Stimulated activated CD4-positive, alpha-beta T cell treated with anti-CD3 and anti-CD28 coated beads, Interleukin-15, amount 100 ng/mL, for 1 hour (primary cell): ENCODE data around the gene PCDHA1.
"Not testable (repeated sequence)": the region's sequence is repeated elsewhere in the genome, so short reads cannot be mapped to it uniquely, and the experiment has no call there.

ENCODE experiments used
- DNase-seq, 2 donors: peaks; one replicate each; pipeline ENCODE4 v3.0.0-alpha.2; 2020; ENCODE audit warnings: low read depth in 1 of 2, low spot score in 1 of 2

Gene PCDHA1

GRCh38 chr5:140849831-140850634 lies 64.1 kb downstream of the PCDHA1 start:
- not testable (repeated sequence) for DNase-seq

- no peak for DNase-seq
Measured at GRCh38 chr5:140855772-140856674, 70.1 kb downstream of the PCDHA1 start, which contains the start of gene PCDHA10. TSS of gene PCDHA10 (plus strand) at chr5:140855897. CDS start at chr5:140856049, 152 bp downstream.

- DNase-seq, result no peak
Measured at GRCh38 chr5:140857177-140857986, 71.4 kb downstream of the PCDHA1 start.

GRCh38 chr5:140857987-140858240 lies 72.0 kb downstream of the PCDHA1 start:
- DNase-seq, result no peak

- DNase-seq, result no peak
Measured at GRCh38 chr5:140862441-140863295, 76.7 kb downstream of the PCDHA1 start.

GRCh38 chr5:140868721-140869554 lies 83.0 kb downstream of the PCDHA1 start, which contains the start of gene PCDHA11:
TSS of gene PCDHA11 (plus strand) at chr5:140868957. CDS start at chr5:140869104, 147 bp downstream.
- no peak for DNase-seq

- DNase-seq, result no peak
Measured at GRCh38 chr5:140869555-140869886, 83.6 kb downstream of the PCDHA1 start.

GRCh38 chr5:140870221-140871201 lies 84.6 kb downstream of the PCDHA1 start:
- no peak for DNase-seq

- DNase-seq, result no peak
Measured at GRCh38 chr5:140875085-140876065, 89.4 kb downstream of the PCDHA1 start, which contains the start of gene PCDHA12. TSS of gene PCDHA12 (plus strand) at chr5:140875308. CDS start at chr5:140875473, 165 bp downstream.

- not testable (repeated sequence) for DNase-seq
Measured at GRCh38 chr5:140876541-140877261, 90.8 kb downstream of the PCDHA1 start.

- no peak for DNase-seq
Measured at GRCh38 chr5:140877262-140877581, 91.3 kb downstream of the PCDHA1 start.

- no peak for DNase-seq
Measured at GRCh38 chr5:140881889-140882590, 96.1 kb downstream of the PCDHA1 start, which contains the start of gene PCDHA13. TSS of gene PCDHA13 (plus strand) at chr5:140882124. CDS start at chr5:140882269, 145 bp downstream.

GRCh38 chr5:140882591-140882899 lies 96.6 kb downstream of the PCDHA1 start:
- no peak for DNase-seq

- DNase-seq, result no peak
Measured at GRCh38 chr5:140883373-140883772, 97.4 kb downstream of the PCDHA1 start.

- no peak for DNase-seq
Measured at GRCh38 chr5:140883927-140884697, 98.2 kb downstream of the PCDHA1 start.
